HepG2 (cell line): Measurements from ENCODE around the gene COL5A1. TPM values are rescaled to one million over a fixed set of nuclear protein-coding genes. Genes with fewer than 3 reads are reported as not detected.

Source experiments
- CEBPB ChIP-seq: IDR thresholded peaks from 2 replicates; pipeline ENCODE4 v1.6.1; 2011; ENCODE audit warnings: low read depth, low read length, improper control_type of control experiment, borderline replicate concordance
- CENPT ChIP-seq: sonication (generic); formaldehyde crosslinking; IDR thresholded peaks from 2 replicates; pipeline ENCODE4 v1.8.0; 2022; ENCODE audit warnings: low read depth, mild to moderate bottlenecking, moderate library complexity, missing genetic modification reagents
- MTA1 ChIP-seq: sonication (generic); formaldehyde crosslinking; IDR thresholded peaks from 2 replicates; pipeline ENCODE4 v1.4.0; 2020; ENCODE audit warnings: missing genetic modification reagents, mild to moderate bottlenecking, borderline replicate concordance
- NR2F2 ChIP-seq: IDR thresholded peaks from 2 replicates; pipeline ENCODE4 v1.6.1; 2012; ENCODE audit warnings: low read depth, inconsistent platforms, borderline replicate concordance
- POGK ChIP-seq: sonication (generic); formaldehyde crosslinking; conservative IDR thresholded peaks from 2 replicates; pipeline ENCODE4 v1.8.0; 2022; ENCODE audit warnings: mild to moderate bottlenecking, moderate library complexity, missing genetic modification reagents
- ZFX ChIP-seq: sonication (generic); formaldehyde crosslinking; IDR thresholded peaks from 2 replicates; pipeline ENCODE4 v1.4.0; 2020; ENCODE audit warnings: mild to moderate bottlenecking, low read depth, missing genetic modification reagents, moderate library complexity
- ZNF318 ChIP-seq: sonication (generic); formaldehyde crosslinking; IDR thresholded peaks from 2 replicates; pipeline ENCODE4 v1.4.0; 2020; ENCODE audit warnings: mild to moderate bottlenecking, missing genetic modification reagents
- ZNF543 ChIP-seq: sonication (generic); formaldehyde crosslinking; IDR thresholded peaks from 2 replicates; pipeline ENCODE4 v1.4.0; 2020; ENCODE audit warnings: mild to moderate bottlenecking, missing genetic modification reagents
- ZNF563 ChIP-seq: sonication (generic); formaldehyde crosslinking; IDR thresholded peaks from 2 replicates; pipeline ENCODE4 v1.8.0; 2022; ENCODE audit warnings: mild to moderate bottlenecking, moderate library complexity, missing genetic modification reagents
- polyA plus RNA-seq, 8 experiments: library from polyadenylated mRNA; depleted of rRNA in 3 of 8; stranded (reverse) in 7 of 8; unstranded in 1 of 8; fragments of >200 nt; fragmentation: Illumina TruSeq in 4 of 8; extraction: Trizol in 4 of 8; gene quantifications; 2 replicates each; pipeline versions ENCODE4 v1.2.1 to v1.2.3, GENCODE V29; 2011 to 2016; ENCODE audit warnings: low read depth in 4 of 8, missing spikeins in 1 of 8, mixed read lengths in 1 of 8; ENCODE audit not compliant: insufficient read depth in 1 of 8
- total RNA-seq, 5 experiments: library from RNA; depleted of rRNA; stranded (reverse); fragments of >200 nt; fragmentation: Illumina TruSeq; extraction: Trizol; gene quantifications; 2 replicates each; pipeline ENCODE4 v1.2.3, GENCODE V29; 2016; ENCODE audit warnings: low read depth in 1 of 5
- TF ChIP-seq, protein P1 (sequence below): sonication (generic); formaldehyde crosslinking; IDR thresholded peaks from 2 replicates; pipeline ENCODE4 v1.5.0; 2020; ENCODE audit warnings: missing genetic modification reagents

COL5A1 gene
- total and polyA plus RNA-seq, 2 of the 13 experiments (the other 11 are each of a cell fraction or from before 2014, with no cell fraction given) = not detected

- TF ChIP-seq ZNF318 (CRISPR knock-in tag) (no peak), ZFX (no peak), ZNF563 (CRISPR knock-in tag) (no peak), MTA1 (CRISPR knock-in tag) (no peak), CENPT (CRISPR knock-in tag) (no peak), POGK (no peak), NR2F2 (no peak), ZNF543 (CRISPR knock-in tag) (no peak), CEBPB (no peak)
- TF ChIP-seq, protein P1, sequence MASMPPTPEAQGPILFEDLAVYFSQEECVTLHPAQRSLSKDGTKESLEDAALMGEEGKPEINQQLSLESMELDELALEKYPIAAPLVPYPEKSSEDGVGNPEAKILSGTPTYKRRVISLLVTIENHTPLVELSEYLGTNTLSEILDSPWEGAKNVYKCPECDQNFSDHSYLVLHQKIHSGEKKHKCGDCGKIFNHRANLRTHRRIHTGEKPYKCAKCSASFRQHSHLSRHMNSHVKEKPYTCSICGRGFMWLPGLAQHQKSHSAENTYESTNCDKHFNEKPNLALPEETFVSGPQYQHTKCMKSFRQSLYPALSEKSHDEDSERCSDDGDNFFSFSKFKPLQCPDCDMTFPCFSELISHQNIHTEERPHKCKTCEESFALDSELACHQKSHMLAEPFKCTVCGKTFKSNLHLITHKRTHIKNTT (CRISPR knock-in tag) = no peak
- TF ChIP-seq, all 625 proteins: peak for 0
Observed at GRCh38 chr9:134633362-134634142, 8.1 kb upstream of the COL5A1 start (continued).
